HG03139 (cell line): ENCODE data around the gene FAM120B.
"Not testable (repeated sequence)": the region's sequence is repeated elsewhere in the genome, so short reads cannot be mapped to it uniquely, and the experiment has no call there.

Experiments
- ATAC-seq: cut with Tn5 transposase; IDR thresholded peaks from one replicate; pipeline ENCODE4 v1.9.1; 2021; ENCODE audit not compliant: unreplicated experiment

Gene FAM120B

DNA sequence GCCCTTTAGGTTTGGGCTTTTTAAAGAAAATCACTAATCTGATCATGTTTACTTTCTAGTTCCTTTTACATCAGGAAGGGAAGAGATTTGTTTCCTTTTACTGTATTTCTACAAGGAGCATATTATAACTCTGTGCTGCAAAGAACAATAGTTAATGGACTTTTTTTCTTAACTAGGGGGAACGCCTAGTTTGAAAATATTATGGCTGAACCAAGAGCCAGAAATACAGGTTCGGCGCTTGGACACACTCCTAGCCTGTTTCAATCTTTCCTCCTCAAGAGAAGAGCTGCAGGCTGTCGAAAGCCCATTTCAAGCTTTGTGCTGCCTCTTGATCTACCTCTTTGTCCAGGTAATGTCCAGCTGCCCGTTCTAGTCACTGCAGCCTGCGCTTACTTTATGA lies 41.4 kb downstream of the FAM120B start:
- no peak for ATAC-seq

DNA sequence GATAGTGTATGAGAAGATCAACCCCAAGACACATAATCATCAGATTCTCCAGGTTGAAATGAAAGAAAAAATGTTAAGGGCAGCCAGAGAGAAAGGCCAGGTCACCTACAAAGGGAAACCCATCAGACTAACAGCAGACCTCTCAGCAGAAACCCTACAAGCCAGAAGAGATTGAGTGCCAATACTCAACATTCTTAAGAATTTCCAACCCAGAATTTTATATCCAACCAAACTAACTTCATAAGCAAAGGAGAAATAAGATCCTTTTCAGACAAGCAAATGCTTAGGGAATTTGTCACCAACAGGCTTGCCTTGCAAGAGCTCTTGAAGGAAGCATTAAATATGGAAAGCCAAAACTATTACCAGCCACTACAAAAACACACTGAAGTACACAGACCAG lies 44.9 kb downstream of the FAM120B start:
- not testable (repeated sequence) for ATAC-seq

DNA sequence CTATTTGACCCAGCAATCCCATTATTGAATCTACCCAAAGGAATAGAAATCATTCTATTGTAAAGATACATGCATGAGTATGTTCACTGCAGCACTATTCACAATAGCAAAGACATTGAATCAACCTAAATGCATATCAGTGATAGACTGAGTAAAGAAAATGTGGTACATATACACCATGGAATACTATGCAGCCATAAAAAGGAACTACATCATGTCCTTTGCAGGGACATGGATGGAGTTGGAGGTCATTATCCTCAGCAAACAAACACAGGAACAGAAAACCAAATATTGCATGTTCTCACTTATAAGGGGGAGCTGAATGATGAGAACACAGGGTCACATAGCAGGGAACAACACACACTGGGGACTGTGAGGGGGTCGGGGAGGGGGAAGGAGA lies 48.6 kb downstream of the FAM120B start:
- ATAC-seq, result not testable (repeated sequence)

DNA sequence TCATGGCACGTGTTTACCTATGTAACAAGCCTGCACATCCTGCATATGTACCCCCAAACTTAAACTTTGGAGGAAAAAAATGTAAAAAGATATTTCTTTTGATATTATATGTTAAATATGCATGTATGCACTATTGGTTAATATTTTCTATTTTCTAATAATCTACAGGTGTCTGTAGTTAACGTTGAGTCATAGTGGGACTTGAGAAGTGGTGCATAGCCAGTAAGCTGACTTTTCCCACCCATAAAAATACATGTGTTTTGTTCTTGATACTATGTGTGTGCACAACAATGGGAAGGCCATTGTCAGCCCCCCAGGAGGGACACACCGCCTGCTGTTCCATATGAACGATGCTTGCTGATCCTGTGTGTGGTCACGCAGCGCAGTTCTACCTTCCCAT lies 49.1 kb downstream of the FAM120B start:
- ATAC-seq, result no peak

DNA sequence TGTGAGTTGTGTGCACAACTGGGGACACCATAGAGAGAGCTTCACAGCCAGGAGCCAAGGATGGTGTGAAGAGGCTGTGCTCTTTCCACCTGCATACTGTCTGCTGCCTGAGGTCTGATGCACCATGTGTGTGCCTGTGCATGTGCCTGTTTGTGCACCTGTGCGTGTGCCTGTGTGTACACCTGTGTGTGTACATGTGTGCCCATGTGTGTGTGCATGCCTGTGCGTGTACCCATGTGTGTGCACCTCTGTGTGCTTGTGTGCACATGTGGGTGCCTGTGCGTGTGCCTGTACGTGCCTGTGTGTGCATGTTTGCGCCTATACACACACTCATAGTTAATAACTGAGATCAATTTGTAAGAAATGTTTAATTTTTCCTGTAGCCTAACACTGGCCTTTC lies 51.3 kb downstream of the FAM120B start:
- ATAC-seq, result no peak

DNA sequence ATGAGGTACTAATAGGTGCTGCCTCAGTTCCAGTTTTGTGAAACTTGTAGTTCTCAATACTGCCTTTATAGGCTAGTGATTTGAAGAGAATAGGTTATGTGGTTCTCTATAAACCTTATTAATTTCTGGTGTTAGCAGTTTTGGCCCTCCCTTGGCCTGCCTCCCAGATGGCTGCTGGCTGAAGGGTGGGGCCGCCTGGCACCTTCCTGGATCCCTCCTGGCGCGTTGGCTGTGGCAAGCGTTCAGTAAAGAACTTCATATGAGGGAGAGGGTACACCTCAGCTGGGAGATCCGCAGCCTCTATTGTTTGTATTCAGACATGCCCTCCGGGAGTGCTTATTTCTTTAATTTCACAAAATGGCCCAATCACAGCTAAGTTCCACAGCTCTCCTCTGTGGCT lies 51.9 kb downstream of the FAM120B start:
- no peak for ATAC-seq

DNA sequence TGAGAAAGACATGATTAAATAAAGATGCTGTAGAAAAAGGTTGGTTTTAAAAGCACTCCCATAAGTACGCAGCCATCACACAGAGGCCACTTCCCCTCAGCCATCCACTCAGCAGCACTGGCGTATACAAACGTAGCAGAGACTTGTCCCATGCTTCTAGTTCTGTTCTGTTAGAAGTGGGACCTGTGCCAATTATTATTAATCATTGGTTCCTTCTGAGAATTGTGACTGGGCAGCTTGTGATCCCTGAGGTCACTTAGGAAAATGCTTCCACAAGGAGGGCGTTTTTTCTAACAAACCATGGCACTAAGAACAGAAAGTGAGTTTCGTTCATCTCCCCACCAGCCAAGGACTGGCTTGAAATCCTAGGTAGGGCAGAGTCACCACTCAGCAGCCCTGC lies 53.9 kb downstream of the FAM120B start:
- ATAC-seq, result no peak

DNA sequence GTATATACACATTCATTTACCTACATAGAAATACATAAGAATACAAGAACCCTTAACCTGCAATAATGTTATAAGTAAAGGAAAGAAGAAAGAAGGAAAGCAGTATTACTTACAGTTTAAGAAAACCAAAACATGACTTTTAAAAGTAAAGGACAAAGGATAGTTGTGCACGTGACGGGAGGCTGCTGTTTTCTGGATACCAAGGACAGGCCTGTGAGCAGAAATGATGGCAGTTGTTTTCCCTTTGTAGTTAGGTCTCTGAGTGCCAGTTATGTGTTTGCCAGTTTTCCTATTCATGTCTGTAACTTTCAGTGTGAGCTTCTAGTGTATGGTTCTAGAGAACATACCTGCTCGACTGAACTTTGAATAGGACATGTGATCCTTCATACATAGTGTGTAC lies 54.8 kb downstream of the FAM120B start:
- no peak for ATAC-seq

DNA sequence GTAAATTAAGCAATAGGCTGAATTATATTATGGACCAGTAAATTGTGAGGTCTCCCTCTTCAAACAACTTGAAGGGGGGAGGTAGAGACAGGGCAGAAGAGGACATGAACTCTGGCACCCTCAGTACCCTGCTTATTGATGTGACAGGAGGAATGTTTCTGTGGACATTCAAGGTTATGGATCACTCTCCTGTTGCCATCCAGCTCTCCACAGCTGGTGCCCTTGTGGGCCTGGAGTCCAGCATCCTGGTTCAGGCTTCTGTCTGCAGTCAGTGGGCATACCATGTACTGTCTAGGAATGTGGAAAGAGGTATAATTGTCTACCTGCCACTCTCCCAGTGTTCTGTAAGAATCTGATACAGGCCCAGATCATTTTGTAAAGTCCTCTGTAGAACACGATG lies 55.6 kb downstream of the FAM120B start:
- ATAC-seq, result no peak

DNA sequence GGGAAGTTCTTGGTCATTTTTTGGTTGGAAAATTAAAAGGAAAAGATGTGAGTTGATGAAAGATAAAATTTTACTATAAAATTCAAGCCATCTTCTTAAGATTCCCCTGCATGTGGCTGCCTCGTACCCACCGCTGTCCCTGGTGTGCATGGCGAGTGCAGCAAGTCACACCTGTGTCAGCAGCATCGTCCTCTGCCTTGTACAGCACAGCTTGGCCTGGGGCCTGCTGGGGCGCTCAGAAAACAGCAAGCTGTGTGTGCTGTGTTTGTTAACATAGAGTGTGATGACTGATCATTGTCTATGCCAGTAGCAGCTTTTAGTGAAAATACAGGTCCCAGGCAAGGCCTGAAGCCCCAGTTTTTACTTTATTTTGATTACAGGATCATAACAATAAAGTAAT lies 56.7 kb downstream of the FAM120B start:
- no peak for ATAC-seq

DNA sequence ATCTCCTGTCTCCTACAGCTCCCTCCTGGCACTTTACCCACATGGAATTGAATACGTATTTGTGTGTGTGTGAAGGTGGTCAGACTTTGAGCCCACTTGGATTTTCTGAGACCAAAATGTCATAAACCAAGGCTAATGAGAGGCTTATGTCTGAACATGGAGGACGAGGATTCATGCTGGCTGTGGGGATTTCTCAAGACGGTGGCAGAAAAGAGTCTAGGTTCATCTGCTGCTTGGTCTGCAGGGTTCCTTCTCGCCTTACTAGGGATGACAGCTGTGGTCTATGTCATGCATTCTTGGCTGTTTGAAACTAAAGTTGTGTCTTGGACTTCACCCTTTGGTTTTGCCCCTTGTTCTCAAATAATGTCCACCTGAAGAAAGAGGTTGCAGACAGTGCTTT lies 58.6 kb downstream of the FAM120B start:
- no peak for ATAC-seq

DNA sequence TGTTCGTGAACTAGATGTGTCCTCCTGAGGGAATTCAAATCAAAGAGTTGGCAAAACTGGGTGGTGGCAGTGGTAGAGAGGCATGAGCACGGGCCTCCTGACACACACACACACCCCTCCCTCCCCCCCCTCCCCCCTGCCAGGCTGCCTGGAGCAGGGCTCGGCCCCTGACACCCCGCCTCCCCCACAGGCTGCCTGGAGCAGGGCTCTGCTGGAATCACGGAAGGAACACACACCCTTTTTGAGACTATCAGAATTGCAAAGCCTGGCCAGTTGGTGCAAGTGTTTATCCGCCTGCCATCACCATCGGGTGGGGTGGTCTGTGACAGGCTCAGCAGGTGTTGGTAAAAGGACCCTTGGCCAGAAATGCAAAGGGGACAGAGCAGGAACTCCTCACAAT lies 59.0 kb downstream of the FAM120B start:
- no peak for ATAC-seq

DNA sequence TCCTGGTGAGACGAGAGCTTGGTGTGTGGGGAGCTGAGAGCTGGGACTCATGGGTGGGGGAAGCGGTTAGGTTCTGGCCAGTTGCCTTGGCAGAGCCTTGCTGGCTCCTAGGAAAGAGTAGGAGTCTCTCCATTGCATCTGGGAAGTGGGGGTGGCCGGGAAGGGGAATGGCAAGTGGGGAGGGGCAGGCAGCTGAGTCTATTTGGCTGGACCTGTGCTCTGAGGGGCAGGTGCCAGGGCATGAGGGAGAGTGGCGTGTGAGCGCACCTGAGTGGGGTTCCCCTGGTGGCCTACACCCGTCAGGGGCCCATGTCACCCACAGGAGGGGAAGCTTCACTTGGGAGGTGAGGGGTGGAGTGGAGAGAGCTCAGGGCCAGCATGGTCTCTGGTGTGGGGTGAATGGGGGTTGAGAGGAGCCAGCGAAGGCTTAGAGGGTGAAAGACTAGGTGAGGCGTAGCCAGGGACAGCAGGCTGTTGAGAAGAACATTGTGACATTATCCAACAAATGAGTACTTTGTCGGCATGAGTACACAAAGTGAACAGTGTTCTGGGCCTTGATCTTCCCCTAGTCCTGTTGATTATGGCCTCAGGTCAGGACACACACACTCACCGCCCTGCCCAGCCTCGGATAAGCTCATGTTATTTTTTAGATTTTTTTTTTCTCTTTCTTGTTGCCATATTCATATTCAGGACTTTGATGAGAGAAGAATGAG lies 59.8 kb downstream of the FAM120B start:
- no peak for ATAC-seq

DNA sequence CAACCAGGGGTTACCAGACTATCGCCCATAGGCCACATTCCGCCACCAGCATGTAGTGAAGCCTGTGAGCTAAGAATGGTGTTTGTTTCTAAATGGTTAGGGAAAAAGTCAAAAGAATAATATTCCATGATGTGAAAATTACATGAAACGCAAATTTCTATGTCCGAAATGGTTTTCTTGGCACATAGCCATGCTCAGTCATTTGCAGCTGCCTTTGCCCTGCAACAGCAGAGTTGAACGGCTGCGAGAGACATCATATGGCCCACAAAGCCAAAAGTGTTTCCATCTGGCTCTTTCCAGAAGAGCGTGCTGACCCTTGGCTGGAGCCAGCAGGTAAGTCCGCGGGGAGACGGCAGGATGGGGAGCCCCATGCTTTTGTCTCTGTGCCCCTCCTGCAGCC lies 60.7 kb downstream of the FAM120B start:
- ATAC-seq, result no peak

DNA sequence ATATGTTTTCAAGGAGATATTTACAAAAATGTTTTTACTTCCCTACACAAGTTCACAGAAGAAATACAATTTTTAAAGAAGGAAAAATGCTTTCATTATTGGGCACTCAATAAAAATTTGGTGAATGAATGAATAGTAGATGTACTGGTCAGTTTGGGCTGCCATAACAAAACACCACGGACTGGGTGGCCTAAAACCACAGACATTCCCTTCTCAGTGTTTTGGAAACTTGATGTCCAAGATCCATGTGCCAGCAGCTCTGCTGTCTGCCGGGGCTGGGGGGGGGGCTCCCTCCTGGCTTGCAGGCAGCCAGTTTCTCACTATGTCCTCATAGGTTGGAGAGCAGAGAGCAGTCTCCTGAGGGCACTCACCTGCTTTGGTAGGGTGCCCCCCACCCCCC lies 62.0 kb downstream of the FAM120B start:
- ATAC-seq, result no peak

DNA sequence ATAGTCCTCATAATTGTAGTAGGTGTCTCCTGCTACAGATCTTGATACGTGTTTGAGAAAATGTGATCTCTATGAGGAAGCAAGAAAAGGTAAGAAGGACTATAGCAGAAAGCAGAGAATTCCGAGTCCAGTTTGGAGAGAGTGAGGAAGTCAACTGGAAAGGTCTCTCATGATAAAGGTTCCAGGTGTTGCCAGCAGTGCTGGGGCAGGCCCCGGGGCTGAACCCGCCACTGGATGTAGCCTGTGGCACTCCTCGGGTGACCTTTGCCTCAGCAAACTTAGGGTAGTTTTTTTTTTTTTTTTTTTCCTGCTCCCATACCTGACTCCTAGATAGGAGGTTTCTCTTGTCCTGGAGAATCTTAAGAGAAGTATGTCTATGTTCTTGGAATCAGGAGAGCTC lies 62.8 kb downstream of the FAM120B start:
- ATAC-seq, result no peak

DNA sequence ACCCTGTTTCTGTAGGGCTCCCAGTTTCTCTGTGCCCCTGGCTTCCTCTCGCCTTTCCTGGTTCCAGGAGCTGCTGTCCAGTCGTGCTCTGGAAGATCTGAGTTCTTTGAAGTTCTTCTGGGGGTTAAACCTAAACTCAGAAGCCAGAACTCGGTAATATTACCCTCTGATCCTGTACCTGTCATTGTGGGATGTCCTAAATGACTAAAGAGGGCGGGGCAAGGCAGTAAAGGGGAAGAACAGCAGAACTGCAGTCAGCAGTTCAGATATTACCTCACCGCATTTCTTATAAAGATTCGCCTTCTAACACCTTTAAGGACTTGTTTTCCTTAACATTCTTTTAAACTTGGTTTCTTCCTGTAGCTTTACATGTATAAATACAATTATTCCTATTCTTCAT lies 63.9 kb downstream of the FAM120B start:
- ATAC-seq, result no peak

DNA sequence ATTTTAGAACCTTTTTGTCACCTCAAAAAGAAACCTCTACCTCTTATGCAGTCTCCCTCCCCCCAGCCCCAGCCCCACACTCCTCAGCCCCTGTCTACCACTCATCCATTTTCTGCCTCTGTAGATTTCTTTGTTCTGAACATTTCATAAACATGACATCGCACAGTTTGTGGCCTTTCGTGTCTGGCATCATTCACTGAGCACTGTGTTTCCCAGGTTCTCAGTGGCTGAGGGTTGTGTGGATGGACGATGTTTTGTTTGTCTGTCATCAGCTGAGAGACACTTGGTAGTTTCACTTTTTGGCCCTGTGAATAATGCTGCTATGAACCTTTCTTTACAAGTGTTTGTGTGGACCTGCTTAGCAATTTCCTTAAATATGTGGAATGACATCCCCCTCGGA lies 64.5 kb downstream of the FAM120B start:
- ATAC-seq, result no peak

DNA sequence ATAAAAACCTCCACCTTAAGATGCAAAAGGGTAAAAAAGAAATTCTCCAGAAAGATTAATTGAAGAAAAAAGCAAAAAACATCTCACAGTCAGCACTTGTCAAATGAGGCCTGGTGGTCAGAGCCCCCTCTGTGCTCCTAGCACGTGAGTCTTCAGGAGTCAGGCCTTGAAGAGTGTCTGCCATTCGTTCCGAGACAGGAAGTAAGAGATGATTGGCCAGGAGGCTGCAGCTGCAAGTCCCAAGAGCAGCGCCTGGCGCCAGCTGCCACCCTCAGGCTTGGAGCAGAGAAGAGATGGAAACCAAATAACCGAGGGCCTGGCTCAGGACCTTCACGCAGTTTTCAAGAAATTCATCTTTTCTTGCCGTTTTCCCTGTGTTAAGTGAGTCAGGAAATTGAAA lies 65.0 kb downstream of the FAM120B start:
- ATAC-seq, result no peak

DNA sequence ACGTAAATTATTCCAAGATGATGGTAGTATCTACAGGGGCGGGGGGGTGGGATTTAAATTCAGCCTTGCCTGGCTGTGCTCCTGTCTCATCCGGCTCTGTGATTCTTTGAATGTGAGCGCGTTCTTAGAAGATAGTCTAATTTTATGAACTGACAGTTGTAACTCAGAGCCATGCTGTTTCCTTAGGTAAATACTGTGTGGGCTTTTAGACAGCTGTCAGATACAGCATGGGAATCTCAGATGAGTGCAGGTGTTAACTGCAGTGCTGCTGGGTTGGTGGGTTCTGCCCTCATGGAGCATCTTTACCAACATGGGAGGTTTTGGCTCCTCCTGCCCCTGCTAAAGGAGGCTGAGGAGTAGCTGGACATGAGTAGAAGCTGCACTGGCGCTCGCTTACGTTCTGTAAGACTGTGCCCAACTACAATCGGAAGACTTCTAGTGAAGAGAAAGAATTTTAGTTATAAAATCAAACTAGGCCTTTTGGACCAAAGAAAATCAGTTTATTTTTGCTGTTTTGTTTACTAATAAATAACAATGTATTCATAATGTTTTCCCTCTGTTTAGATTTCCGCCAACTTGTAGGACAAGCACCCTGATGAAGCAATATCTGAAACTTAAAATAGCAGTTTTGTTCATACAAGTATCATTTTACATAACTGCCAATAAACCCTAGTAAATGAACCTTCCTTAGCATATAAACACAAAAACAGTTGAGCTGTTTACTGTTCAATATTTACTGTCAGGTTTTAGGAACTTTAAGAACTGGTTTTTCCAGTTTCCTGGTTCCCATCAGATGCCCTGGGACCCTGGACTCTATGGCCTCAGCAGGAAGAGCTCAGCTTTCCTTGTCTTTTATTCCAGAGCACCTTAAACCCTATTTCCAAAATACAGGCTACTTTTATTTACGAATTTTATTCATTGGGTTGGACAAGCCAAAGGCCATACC lies 66.1 kb downstream of the FAM120B start:
- no peak for ATAC-seq

DNA sequence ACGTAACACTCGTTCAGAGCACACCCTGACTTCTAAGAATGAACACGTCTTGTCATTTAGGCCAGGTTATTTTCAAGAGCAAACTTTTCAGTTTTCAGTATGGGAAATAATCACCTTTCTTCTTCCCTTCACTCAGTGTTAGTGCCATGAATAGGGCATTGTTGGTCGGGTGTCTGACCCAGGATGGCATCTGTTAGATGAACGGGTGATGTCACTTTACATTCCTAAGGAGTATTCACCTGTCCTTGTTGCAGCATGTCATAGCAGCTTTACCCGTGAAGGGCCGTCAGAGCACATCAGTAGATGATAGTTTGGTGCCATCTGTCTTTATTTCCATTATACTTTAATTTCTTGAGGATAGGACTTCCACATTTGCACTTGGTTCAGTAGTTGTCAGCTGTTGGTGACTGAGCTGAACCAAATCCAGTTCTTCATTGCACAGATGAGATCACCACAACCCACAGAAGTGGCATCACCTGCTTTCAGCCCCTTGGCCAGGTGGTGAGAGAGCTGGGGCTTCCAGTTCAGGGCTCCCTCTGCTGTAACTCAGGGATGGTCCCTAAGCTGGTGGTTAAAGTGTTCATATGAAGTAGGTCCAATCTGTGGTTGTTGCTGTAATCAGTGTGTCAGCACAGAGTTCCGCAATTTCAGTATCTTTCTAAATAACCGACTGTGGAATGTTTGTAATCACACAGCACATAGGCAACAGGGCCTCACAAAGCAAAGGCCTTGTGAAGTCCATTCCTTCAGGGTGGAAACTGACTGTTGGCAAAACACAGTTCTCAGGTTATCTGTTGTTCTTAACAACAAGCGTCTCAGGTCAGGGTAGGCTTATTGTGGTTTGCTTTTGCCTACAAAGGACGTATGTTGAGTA lies 68.2 kb downstream of the FAM120B start:
- ATAC-seq, result no peak
